HG03060 (cell line): Measurements from ENCODE around the gene TRPT1.

ENCODE experiments used
- ATAC-seq: cut with Tn5 transposase; IDR thresholded peaks from one replicate; pipeline ENCODE4 v1.9.1; 2021; ENCODE audit warnings: low read depth, moderate number of reproducible peaks; ENCODE audit not compliant: unreplicated experiment

Gene TRPT1

DNA sequence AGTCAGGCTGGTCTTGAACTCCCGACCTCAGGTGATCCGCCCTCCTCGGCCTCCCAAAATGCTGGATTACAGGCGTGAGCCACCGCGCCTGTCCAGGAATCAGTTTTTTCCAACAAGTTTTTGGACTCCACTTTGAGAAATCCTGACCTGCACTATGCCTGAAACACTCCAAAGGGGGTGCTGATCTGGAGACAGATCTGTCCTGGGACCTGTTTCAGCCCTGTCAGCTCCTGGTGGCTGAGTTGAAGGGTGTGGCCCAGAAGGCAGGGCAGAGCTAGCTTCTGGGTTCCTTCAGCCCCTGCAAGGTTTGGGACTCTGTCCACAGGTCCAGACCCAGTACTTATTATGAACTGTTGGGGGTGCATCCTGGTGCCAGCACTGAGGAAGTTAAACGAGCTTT is 5.6 kb upstream of the TRPT1 start:
- ATAC-seq, result no peak

DNA sequence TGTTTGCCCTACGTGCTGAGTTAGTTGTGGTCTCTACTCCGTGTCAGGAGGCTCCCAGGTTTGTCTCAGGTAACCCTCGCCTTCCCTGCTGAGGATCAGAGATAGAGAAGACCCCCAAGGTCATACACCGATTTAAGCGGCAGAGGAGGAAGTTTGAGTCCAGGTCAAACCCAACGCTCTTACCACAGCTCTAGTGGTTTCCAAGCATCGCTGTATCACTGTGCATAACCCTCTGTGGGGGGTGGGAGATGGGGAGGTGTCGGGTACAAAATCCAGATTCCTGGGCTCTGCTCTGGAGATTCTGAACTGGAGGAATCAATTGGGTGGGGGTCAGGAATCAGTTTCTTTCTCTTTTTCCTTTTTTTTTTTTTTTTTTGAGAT is 5.0 kb upstream of the TRPT1 start:
- ATAC-seq, result no peak

DNA sequence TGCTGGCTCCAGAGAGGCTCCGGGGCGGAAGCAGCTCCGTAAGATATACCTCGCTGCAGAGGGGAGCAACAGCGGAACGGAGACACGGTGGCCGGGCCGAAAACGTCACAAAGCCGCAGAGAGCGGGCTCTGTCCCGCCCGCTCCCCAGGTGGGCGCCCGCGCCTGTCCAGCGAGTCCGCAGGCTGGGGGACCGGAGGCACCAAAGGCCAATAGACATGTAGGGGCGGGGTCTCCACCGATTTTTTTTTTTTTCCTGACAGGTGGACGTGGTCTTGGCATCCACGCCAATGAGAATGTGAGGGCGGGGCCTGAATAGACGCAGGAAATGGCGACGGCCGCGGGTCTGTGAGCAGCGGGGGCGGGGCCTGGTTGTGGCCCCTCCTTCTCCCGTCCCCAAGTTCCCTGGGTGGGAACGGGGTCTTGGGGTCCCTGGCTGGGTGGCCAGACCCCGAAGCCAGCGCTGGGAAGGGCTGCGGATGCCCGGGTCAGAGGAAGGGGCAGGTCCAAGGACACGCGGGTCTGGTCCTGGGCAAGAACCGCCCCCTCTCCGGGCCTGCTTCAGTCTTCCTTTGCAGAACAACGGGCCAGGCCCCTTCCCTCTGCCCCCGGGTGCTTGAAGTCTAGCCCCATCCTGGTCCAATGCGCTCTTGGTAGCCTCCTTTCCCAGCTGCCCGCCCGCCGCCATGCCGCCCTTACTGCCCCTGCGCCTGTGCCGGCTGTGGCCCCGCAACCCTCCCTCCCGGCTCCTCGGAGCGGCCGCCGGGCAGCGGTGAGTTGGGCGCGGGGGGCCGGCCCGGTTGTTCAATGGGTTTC is 4.4 kb upstream of the TRPT1 start, which contains the start of gene DNAJC4:
Gene DNAJC4, plus strand, starts transcription at position 378 of the 814 bp plus-strand sequence. Its CDS starts 307 bp downstream, at position 685.
- ATAC-seq, result peak; percentile 28

DNA sequence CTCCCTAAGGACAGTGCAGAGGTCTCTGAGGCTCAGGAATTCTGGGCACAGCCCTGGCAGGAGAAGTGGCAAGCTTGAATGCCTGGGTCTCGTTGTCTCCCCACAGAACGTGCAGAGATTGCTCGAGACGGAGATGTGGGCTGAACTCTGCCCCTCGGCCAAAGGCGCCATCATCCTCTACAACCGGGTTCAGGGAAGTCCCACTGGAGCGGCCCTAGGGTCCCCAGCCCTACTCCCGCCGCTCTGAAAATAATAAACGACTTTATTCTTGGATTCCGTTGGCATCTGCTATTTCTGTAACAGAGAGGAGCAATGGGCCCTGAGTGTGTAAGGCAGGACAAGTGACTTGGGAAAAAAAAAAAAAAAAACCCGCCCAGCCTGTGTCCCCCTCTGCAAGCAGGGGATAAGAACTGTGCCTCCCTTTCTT is 3.8 kb upstream of the TRPT1 start:
- no peak for ATAC-seq

DNA sequence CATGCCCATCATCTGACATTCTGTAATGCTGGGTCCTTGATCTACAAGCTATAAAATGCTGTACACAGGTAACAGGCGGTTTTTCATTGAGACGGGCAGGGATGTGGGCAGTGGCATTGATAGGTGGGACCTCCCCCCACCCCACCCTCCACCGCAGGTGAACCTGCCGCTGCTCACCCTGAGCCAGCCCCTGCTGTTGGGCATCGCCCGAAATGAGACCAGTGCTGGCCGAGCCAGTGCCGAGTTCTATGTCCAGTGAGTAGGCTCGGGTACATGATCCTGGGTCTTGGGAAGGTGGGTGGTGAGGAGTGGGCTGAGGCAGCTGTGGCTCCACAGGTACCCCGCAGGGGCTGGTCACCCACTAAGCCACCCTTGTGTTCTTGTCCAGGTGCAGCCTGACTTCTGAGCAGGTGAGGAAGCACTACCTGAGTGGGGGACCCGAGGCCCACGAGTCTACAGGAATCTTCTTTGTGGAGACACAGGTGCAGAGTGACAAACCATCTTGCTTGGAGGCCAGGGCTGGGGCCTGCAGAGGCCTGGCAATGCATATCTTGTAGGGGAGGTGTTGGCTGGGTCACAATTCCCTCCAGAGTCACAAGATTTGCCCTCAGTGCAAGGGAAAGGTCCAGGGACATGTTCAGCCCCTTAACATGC is 3.2 kb upstream of the TRPT1 start:
- no peak for ATAC-seq

DNA sequence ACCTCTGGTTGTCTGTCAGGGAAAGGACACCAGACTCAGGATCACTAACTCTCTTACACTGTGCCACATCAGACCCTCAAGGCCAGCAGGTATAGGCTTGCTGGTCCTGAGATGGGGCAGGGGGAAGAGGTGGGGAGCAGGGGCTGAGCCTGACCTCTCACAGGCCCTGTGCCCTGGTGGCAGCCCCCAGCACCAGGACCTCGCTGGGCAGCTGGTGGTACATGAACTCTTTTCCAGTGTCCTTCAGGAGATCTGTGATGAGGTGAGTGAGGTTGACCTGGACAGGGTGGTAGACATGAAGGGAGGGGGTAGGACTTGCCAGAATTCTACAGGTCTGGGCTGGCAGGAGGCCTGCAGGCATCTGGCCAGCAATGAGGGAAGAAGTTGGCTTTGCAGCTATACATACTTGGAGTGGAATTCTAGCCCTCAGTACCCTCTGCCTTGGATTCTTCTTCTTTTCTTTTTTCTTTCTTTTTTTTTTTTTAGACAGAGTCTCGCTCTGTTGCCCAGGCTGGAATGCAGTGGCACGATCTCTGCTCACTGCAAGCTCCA is 1.5 kb upstream of the TRPT1 start:
- no peak for ATAC-seq

DNA sequence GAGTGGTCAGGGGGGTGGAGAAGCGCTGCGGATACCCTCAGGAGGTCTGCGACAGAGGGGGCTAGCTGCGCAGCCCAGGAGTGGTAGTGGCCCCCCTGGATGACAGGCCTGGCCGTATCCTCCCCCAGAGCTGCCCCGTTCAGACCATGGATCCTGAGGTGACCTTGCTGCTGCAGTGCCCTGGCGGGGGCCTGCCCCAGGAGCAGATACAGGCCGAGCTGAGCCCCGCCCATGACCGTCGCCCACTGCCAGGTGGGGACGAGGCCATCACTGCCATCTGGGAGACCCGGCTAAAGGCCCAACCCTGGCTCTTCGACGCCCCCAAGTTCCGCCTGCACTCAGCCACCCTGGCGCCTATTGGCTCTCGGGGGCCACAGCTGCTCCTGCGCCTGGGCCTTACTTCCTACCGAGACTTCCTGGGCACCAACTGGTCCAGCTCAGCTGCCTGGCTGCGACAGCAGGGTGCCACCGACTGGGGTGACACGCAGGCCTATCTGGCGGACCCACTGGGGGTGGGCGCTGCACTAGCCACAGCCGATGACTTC is 593 bp upstream of the TRPT1 start:
- no peak for ATAC-seq

DNA sequence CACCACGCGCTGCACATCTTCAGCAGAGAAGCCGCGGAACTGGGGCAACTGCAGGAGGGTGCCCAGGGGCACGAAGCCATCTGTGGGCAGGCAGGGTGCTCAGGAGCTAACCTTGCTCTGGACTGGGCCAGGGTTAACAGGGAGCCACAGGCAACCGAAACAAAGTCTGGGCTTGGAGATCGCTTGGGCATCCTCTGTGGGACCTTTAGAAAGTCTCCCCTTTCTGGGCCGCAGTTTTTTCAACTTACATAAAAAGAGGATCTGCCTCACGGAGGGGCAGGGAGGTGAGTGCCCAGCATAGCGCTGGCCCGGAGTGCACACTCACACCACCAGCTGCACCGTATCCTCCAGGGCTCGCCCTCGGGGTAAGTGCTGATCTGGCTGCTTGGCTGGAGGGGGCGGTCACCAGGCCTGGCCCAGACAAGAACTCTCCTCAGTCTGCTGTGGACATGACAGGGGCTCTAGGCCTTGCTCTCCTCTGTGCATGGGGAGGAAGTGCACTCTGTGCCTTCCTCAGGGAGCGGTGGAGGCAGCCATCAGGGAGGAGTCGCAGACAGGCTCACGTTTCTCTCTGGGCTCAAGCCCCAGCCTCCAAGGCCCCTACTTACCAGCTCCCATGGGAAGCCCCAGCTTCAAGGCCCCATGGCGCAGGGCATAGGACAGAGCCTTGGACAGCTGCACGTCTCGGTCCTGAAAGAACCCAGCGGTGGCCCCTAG is 937 bp downstream of the TRPT1 start:
- no peak for ATAC-seq

DNA sequence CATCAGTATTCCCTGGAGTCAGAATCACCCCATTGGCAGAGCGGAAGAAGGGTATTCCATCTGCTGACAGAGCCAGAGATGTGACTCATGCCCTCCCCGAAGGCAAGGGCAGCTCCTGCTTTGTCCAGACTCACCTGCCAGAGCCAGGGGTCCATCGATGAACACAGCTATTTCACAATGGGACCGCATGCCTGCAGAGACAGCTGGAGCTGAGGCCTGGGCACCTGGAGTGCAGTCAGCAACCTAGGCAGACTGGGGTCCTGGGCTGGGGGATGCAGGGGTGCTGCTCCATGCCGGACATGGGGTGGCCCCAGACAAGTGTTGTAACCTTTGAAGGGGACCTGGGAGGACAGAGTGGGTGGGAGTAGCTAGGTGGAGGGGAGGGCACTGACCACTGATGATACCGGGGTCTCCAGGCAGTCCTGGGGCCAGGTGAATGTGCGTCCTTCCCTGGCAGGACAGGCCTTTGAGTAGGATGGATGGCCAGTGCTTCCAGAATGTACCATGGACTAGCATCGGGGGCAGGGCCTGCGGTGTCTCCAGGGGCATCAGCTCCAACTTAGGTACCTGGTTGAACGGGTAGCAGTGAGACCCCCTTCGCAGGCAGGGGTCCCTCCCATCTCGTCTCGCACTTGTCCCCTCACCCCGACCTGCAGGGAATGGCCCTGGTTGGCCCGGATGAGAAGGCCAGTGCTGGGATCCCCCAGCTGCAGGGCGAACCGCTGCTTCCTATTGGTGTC is 1.7 kb downstream of the TRPT1 start:
- no peak for ATAC-seq

DNA sequence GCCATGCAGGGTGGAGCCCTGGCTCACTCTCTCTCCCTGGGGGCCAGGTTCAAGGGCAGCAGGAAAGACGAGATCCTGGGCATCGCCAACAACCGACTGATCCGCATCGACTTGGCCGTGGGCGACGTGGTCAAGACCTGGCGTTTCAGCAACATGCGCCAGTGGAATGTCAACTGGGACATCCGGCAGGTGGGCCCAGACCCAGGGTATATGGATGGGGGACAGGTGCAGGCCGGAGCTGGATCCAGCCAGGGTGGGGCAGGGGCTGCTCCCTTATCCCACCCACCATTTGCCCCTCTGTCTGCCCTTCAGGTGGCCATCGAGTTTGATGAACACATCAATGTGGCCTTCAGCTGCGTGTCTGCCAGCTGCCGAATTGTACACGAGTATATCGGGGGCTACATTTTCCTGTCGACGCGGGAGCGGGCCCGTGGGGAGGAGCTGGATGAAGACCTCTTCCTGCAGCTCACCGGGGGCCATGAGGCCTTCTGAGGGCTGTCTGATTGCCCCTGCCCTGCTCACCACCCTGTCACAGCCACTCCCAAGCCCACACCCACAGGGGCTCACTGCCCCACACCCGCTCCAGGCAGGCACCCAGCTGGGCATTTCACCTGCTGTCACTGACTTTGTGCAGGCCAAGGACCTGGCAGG is 2.9 kb downstream of the TRPT1 start:
- no peak for ATAC-seq

DNA sequence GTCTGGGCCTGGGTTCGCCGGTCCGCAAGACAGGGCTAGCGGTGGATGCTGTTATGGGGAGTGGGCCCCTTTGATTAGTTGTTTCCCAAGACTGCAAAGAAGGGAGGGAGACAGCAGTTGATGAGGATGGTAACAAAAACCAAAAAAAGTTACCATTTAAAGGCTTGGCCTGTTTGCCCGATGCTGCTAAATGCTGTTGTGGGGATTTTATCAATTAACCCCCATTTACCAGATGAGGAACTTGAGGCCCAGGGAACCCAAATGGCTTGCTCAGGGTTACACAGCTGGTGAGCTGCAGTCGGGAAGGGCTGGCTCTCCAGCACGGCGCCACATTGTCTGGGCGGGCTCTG is 3.4 kb downstream of the TRPT1 start:
- no peak for ATAC-seq

DNA sequence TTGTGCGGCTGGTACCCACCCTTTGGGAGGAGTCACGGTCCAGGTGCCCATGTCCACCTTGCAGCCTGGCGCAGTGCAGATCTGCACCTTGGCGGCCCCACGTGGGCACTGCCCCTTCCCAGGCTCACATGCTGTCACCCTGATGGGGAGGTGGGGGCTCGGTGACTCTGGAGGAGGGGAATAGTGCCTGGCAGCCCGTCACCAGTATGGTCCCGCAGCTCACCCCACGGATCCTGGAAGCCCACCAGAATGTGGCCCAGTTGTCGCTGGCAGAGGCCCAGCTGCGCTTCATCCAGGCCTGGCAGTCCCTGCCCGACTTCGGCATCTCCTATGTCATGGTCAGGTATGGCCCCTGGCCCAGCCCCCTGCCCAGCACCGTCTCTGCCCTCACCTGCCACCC is 5.2 kb downstream of the TRPT1 start:
- ATAC-seq, result no peak

DNA sequence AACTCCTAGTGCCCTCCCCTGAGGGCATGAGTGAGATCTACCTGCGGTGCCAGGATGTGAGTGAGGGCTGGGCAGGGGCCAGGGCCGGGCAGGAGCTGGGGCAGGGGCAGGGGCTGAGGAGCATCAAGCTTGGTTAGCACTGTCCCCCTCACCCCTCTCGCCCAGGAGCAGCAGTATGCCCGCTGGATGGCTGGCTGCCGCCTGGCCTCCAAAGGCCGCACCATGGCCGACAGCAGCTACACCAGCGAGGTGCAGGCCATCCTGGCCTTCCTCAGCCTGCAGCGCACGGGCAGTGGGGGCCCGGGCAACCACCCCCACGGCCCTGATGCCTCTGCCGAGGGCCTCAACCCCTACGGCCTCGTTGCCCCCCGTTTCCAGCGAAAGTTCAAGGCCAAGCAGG is 5.7 kb downstream of the TRPT1 start:
- ATAC-seq, result no peak

DNA sequence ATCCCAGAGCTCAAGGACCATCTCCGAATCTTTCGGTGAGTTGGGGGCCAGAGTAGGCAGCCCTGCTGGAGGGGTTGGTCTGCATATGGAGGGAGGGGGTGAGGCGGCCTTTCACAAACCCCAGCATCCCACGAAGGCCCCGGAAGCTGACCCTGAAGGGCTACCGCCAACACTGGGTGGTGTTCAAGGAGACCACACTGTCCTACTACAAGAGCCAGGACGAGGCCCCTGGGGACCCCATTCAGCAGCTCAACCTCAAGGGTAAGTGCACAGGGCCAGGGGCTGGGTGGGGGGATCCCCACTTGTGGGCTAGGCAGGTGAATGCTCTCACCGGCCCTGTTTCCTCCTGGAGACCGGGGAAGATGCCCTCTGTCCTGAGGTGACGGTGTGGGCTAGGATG is 6.2 kb downstream of the TRPT1 start:
- no peak for ATAC-seq

DNA sequence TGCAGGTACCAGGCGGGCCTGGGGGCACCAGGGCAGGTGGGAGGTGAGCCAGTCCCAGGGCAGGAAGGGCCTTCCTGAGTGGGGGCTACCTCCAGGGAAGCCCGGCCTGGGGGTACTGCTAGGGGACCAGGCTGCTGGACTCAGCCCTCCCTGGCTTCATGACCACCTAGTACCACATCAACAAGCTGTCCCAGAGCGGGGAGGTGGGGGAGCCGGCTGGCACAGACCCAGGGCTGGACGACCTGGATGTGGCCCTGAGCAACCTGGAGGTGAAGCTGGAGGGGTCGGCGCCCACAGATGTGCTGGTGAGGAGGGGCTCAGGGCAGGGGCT is 6.7 kb downstream of the TRPT1 start:
- ATAC-seq, result no peak

DNA sequence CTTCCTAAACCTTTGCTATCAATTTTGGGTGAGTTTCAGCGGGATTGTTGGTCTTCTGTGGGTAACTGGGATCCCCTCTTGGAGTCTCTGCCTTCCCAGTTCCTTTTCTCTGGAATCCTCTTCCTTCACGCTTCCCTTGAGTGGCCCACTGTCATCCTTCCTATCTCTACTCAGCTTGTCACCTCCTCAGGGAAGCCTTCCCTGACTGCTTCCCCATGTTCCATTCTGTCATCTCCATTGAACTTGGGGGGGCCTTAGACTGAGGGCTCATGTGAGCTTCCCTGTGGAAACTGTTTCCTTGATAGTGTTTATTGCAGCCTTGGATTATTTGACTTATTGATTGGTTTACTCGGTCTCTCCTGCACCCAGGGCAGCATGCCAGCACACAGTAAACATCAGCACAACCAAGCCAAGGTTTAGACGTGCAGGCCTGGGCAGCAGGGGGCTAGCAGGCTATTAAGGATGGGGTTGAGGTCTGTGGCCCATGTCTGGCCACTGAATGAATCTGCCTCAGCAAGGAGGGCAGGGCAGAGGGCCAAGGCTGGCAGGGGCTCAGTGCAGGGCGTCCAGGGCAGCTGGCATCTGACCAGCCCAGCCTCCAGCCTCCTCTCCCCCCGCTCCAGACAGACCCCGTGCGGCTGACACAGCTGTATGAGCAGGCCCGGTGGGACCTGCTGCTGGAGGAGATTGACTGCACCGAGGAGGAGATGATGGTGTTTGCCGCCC is 7.2 kb downstream of the TRPT1 start:
- ATAC-seq, result no peak

DNA sequence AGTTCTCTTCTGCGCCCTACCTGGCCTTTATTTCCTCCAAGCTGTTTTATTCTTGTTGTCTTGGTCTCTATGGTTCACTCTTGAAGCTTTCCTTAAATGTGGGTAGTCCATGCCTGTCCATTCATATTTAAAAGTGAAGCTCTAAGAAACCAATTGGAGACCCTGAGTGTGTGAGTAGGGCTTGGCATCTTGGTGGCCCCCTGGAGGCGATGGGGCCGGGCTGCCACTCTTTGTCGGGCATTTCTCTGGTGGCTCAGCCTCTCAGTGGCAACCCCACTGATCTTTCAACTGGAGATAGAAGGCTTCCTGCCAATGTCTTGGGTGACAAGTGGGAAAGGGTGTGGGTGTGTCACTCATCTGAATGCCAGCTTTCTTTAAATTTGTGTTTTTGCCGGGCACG is 9.1 kb downstream of the TRPT1 start:
- ATAC-seq, result no peak

DNA sequence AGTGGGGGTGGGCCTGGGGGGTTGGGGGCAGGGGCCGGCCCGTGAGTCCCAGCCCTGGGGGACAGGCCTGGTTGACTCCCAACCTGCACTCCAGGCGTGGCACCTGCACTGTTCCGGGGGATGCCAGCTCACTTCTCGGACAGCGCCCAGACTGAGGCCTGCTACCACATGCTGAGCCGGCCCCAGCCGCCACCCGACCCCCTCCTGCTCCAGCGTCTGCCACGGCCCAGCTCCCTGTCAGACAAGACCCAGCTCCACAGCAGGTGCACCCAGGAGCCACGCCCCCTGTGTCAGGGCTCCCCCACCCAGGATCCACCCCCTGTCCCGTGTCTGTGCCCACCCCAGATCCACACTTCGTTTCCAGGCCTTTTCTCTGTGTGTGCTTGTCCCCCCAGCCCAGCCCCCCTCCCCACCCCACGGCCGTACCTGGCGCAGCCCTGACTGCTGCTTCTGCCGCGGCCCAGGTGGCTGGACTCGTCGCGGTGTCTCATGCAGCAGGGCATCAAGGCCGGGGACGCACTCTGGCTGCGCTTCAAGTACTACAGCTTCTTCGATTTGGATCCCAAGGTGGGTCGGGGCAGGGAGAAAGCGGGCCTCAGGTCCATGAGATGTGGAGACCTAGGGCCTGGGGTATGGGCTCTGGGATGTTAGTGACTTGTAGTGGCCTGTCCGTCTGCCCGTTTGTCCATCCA is 14.7 kb downstream of the TRPT1 start:
- ATAC-seq, result no peak
